H1 (cell line): Measurements from ENCODE around the gene WBP4. TPM values are rescaled to one million over a fixed set of nuclear protein-coding genes. Genes with fewer than 3 reads are reported as not detected.

Source experiments
- CTCF ChIA-PET: fragments of 300-600 bp; sonication (Branson Sonifier 250); formaldehyde crosslinking; loops from one replicate; lab custom pipeline; 2021; ENCODE audit not compliant: partially characterized antibody; lab: Charles Lee
- POLR2A ChIA-PET: fragments of 300-600 bp; sonication (Branson Sonifier 250); formaldehyde crosslinking; loops from one replicate; lab custom pipeline; 2021; ENCODE audit warnings: inconsistent platforms; ENCODE audit not compliant: partially characterized antibody; lab: Charles Lee
- DNase-seq, 2 experiments: peaks; one replicate each; pipeline versions ENCODE4 v3.0.0 to v3.0.0-alpha.2; 2010 to 2022; ENCODE audit warnings: low spot score in 2 of 2, low read depth in 1 of 2, mixed read lengths in 1 of 2
- FAIRE-seq: peaks from 2 replicates; lab custom pipeline; 2011; peaks lifted over from hg19 to GRCh38; lab: Jason Lieb, UNC
- H2AFZ ChIP-seq: 2 replicates; pipeline ENCODE4 v1.8.1; 2012; ENCODE audit warnings: low read length, inconsistent platforms
- H2AK5ac ChIP-seq: 2 replicates; pipeline ENCODE4 v1.6.1; 2013; ENCODE audit warnings: low read depth, low read length
- H2BK120ac ChIP-seq: replicated peaks from 2 replicates; pipeline ENCODE3; 2013; ENCODE audit warnings: low read depth, low read length, inconsistent platforms
- H2BK12ac ChIP-seq: 2 replicates; pipeline ENCODE4 v1.6.1; 2013; ENCODE audit warnings: low read depth, low read length
- H2BK15ac ChIP-seq: 2 replicates; pipeline ENCODE4 v1.6.1; 2013; ENCODE audit warnings: low read length
- H2BK20ac ChIP-seq: 2 replicates; pipeline ENCODE4 v1.6.1; 2013; ENCODE audit warnings: low read length
- H2BK5ac ChIP-seq: 2 replicates; pipeline ENCODE4 v1.6.1; 2013; ENCODE audit warnings: low read depth, low read length
- H3K14ac ChIP-seq: 2 replicates; pipeline ENCODE4 v1.6.1; 2013; ENCODE audit warnings: inconsistent platforms; ENCODE audit not compliant: insufficient read length
- H3K18ac ChIP-seq: 2 replicates; pipeline ENCODE4 v1.6.1; 2013; ENCODE audit warnings: low read length; ENCODE audit errors: extremely low read depth
- H3K23ac ChIP-seq: 2 replicates; pipeline ENCODE4 v1.6.1; 2013; ENCODE audit warnings: inconsistent platforms; ENCODE audit not compliant: insufficient read length
- H3K23me2 ChIP-seq: 2 replicates; pipeline ENCODE4 v1.6.1; 2013; ENCODE audit warnings: low read depth, low read length
- H3K27ac ChIP-seq: 2 replicates; pipeline ENCODE4 v1.6.1; 2011; ENCODE audit warnings: low read depth, low read length, inconsistent platforms
- H3K27me3 ChIP-seq, 4 experiments: replicated peaks in 1 of 4; 1 replicate in 1 of 4; 2 replicates in 3 of 4; pipeline versions ENCODE4 v1.6.1 to v1.8.1; 2011 to 2013; ENCODE audit warnings: low read length in 3 of 4, mild to moderate bottlenecking in 3 of 4, inconsistent platforms in 2 of 4, mixed read lengths in 2 of 4, moderate library complexity in 1 of 4; ENCODE audit not compliant: control insufficient read depth in 3 of 4, insufficient read depth in 3 of 4; ENCODE audit errors: extremely low read depth in 1 of 4
- H3K36me3 ChIP-seq, 4 experiments: 2 replicates each; pipeline versions ENCODE4 v1.6.1 to v1.8.1; 2011 to 2013; ENCODE audit warnings: mild to moderate bottlenecking in 4 of 4, low read length in 3 of 4, moderate library complexity in 2 of 4, control low read depth in 1 of 4, inconsistent platforms in 1 of 4; ENCODE audit not compliant: insufficient read depth in 4 of 4, control insufficient read depth in 2 of 4
- H3K4ac ChIP-seq: replicated peaks from 2 replicates; pipeline ENCODE3; 2013; ENCODE audit warnings: low read length, low read depth, mixed read lengths, inconsistent platforms; ENCODE audit not compliant: insufficient read length
- H3K4me1 ChIP-seq, 4 experiments: replicated peaks in 1 of 4; 1 replicate in 1 of 4; 2 replicates in 3 of 4; pipeline versions ENCODE4 v1.6.1 to v1.8.1; 2011 to 2013; ENCODE audit warnings: low read length in 3 of 4, inconsistent platforms in 2 of 4, mixed read lengths in 1 of 4; ENCODE audit not compliant: insufficient read depth in 4 of 4, control insufficient read depth in 3 of 4
- H3K4me2 ChIP-seq, 2 experiments: 2 replicates each; pipeline versions ENCODE4 v1.6.1 to v1.8.1; 2011 to 2013; ENCODE audit warnings: low read depth in 2 of 2, low read length in 2 of 2, control low read depth in 1 of 2, inconsistent platforms in 1 of 2, mild to moderate bottlenecking in 1 of 2; ENCODE audit not compliant: insufficient read depth in 1 of 2
- H3K4me3 ChIP-seq, 4 experiments: fragments of 200-600, 300-600 bp in 1 of 4; sonication (generic), shearing (Covaris generic), sonication (Bioruptor Twin) in 1 of 4; 2 replicates each; pipeline versions ENCODE4 v1.5.1 to v1.8.1; 2011 to 2016; ENCODE audit warnings: low read length in 4 of 4, low read depth in 3 of 4, control low read depth in 2 of 4, inconsistent platforms in 2 of 4, mild to moderate bottlenecking in 2 of 4, mixed read lengths in 1 of 4, moderate library complexity in 1 of 4; ENCODE audit not compliant: insufficient read depth in 2 of 4; ENCODE audit errors: extremely low read depth in 1 of 4
- H3K56ac ChIP-seq: replicated peaks from 2 replicates; pipeline ENCODE3; 2013; ENCODE audit warnings: low read depth, mild to moderate bottlenecking, mixed read lengths, low read length, inconsistent platforms; ENCODE audit not compliant: insufficient read length
- H3K79me1 ChIP-seq: 2 replicates; pipeline ENCODE4 v1.6.1; 2013; ENCODE audit warnings: low read depth, low read length, control low read depth
- H3K79me2 ChIP-seq, 2 experiments: 2 replicates each; pipeline versions ENCODE4 v1.6.1 to v1.8.1; 2012 to 2013; ENCODE audit warnings: low read length in 2 of 2, mild to moderate bottlenecking in 2 of 2, inconsistent platforms in 1 of 2; ENCODE audit not compliant: insufficient read depth in 2 of 2, control insufficient read depth in 1 of 2
- H3K9ac ChIP-seq, 4 experiments: replicated peaks in 1 of 4; 1 replicate in 1 of 4; 2 replicates in 3 of 4; pipeline versions ENCODE4 v1.6.1 to v1.8.1; 2011 to 2013; ENCODE audit warnings: low read depth in 3 of 4, low read length in 3 of 4, control low read depth in 2 of 4, mild to moderate bottlenecking in 2 of 4, moderate library complexity in 2 of 4, inconsistent platforms in 1 of 4; ENCODE audit errors: extremely low read depth in 1 of 4
- H3K9me3 ChIP-seq, 2 experiments: 2 replicates each; pipeline versions ENCODE4 v1.6.1 to v1.8.1; 2012 to 2013; ENCODE audit warnings: mild to moderate bottlenecking in 2 of 2, moderate library complexity in 2 of 2, control low read depth in 1 of 2, inconsistent platforms in 1 of 2, low read depth in 1 of 2, low read length in 1 of 2, mixed read lengths in 1 of 2; ENCODE audit not compliant: insufficient read depth in 2 of 2
- H4K20me1 ChIP-seq, 2 experiments: replicated peaks in 1 of 2; 2 replicates each; pipeline versions ENCODE3 to v1.8.1; 2011 to 2013; ENCODE audit warnings: inconsistent platforms in 2 of 2, low read length in 2 of 2, mild to moderate bottlenecking in 1 of 2; ENCODE audit not compliant: insufficient read depth in 2 of 2, control insufficient read depth in 1 of 2
- H4K5ac ChIP-seq: 2 replicates; pipeline ENCODE4 v1.6.1; 2013; ENCODE audit warnings: low read length, low read depth, mixed read lengths, inconsistent platforms; ENCODE audit not compliant: insufficient read length
- H4K8ac ChIP-seq: 2 replicates; pipeline ENCODE4 v1.8.0; 2013; ENCODE audit warnings: mild to moderate bottlenecking, moderate library complexity, low read length, inconsistent platforms; ENCODE audit not compliant: insufficient read depth; ENCODE audit errors: extremely low read depth
- H4K91ac ChIP-seq: replicated peaks from 2 replicates; pipeline ENCODE3; 2013; ENCODE audit warnings: low read length, mixed read lengths, inconsistent platforms; ENCODE audit not compliant: insufficient read length
- CBX5 ChIP-seq: fragments of 300-800, 300-1000 bp; sonication (generic); IDR thresholded peaks from 2 replicates; pipeline ENCODE4 v1.7.1; 2016; ENCODE audit warnings: antibody characterized with exemption, low read length, low read depth
- CREB1 ChIP-seq: IDR thresholded peaks from 2 replicates; pipeline ENCODE4 v1.6.1; 2012; ENCODE audit warnings: inconsistent platforms
- SIN3A ChIP-seq, 2 experiments: IDR thresholded peaks in 1 of 2; conservative IDR thresholded peaks in 1 of 2; 2 replicates each; pipeline ENCODE4 v1.6.1; 2011 to 2012; ENCODE audit warnings: low read length in 2 of 2, improper control_type of control experiment in 1 of 2, low read depth in 1 of 2, mild to moderate bottlenecking in 1 of 2
- TAF7 ChIP-seq: optimal IDR thresholded peaks from 2 replicates; pipeline ENCODE3; 2011; ENCODE audit warnings: low read depth, mild to moderate bottlenecking, inconsistent platforms, low read length, moderate library complexity, borderline replicate concordance
- TEAD4 ChIP-seq: IDR thresholded peaks from 2 replicates; pipeline ENCODE4 v1.6.1; 2012; ENCODE audit warnings: low read depth, low read length, inconsistent platforms, mixed read lengths
- WGBS, 2 experiments: shearing (Covaris generic) in 1 of 2; methylation state at CpG; one replicate each; pipeline versions ENCODE4 v1.1.6 to v1.1.7; 2013 to 2015; ENCODE audit warnings: low lambda C conversion rate in 2 of 2, mixed read lengths in 2 of 2, inconsistent platforms in 1 of 2, low coverage in 1 of 2, missing lambda C conversion rate in 1 of 2; ENCODE audit not compliant: insufficient replicate concordance in 2 of 2, insufficient coverage in 1 of 2, insufficient read length in 1 of 2; ENCODE audit errors: extremely low coverage in 1 of 2, missing lambda C conversion rate in 1 of 2; 5-methylcytosine and 5-hydroxymethylcytosine counted together
- polyA plus RNA-seq, 7 experiments: library from polyadenylated mRNA; depleted of rRNA in 3 of 7; stranded (reverse) in 5 of 7; unstranded in 2 of 7; fragments of >200 nt in 5 of 7; fragments of 200-250 nt in 2 of 7; gene quantifications; 1 replicate in 5 of 7; 2 replicates in 1 of 7; 4 replicates in 1 of 7; pipeline versions ENCODE4 v1.2.1 to v1.2.3, GENCODE V29; 2011 to 2013; ENCODE audit warnings: missing spikeins in 2 of 7, mixed read lengths in 2 of 7
- total RNA-seq: library from RNA; stranded (reverse); fragmentation: NEBNext Ultra II Directional; extraction: Animal tissue kit (Norgen Biotek cat#: 25700); gene quantifications from 2 replicates; pipeline ENCODE4 v1.2.1, GENCODE V29; 2021

Gene WBP4
- total and polyA plus RNA-seq, 2 of the 8 experiments (the other 6 are each of a cell fraction or from before 2014, with no cell fraction given): 3.0 to 10.0 TPM

DNA sequence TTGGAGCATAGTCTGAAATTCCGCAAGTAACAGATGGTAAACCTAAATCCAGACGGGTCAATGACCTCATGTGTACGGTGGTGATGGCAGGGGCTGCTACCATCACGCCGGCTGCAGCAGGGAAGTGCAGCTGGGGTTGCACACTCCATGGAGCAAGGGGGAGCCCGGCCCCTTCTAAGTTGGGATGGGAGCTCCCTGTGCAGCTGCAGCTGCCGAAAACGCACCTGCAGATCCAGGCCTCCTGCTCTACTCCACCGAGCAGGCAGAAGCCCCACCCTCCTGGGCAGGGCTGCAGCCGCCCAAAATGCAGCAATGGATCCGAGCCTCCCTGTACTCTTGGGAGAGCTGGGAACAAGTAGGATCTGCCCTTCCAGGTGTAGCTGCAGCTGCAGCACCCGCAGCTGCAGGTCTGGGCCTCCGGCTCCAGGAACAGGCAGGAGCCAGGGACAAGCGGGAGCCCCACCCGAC, 45.8 kb downstream of the WBP4 start:
- no peaks in the 10 kb centered on the region for H3K79me2 ChIP-seq
- H3K56ac ChIP-seq: no peak overlapping the region
- H4K5ac ChIP-seq: no peak overlapping the region
- H3K4ac ChIP-seq: peak overlapping the region; percentile 67
- no peaks in the 10 kb centered on the region for H3K27me3 ChIP-seq
- H3K4me2 ChIP-seq: peak overlapping the region in 1 of 2 experiments; percentile 23; a peak in 2 of 4 replicates
- H4K8ac ChIP-seq: peak overlapping the region; percentile 73
- CTCF ChIA-PET: interaction anchor here (0.6 to 2.3 kb wide), 3 partner anchors 9 to 1613 kb away, joined by 3 to 7 read pairs (median 6); no protein-coding TSS in a partner anchor
- DNase-seq: peak in 1 of 2 experiments; percentile 53
- POLR2A ChIA-PET: interaction anchor here (0.8 to 2.5 kb wide), 7 partner anchors 8 to 97 kb away, joined by 3 to 9 read pairs (median 4); partner anchors contain the start of gene KBTBD7
- no peak overlapping the region for H2BK12ac ChIP-seq
- peak overlapping the region; percentile 66; the same call in 1 of the 2 replicates for H2BK15ac ChIP-seq
- H3K9ac ChIP-seq: no peak overlapping the region
- H2AK5ac ChIP-seq: no peak overlapping the region
- H3K4me1 ChIP-seq: peaks cover 0 to 6% (median 0%) of the 10 kb centered on the region in 4 experiments; a peak in 1 of 7 replicates
- FAIRE-seq: no peak
- H2BK120ac ChIP-seq: no peak overlapping the region
- H3K18ac ChIP-seq: no peak overlapping the region
- H4K20me1 ChIP-seq: no peaks in the 10 kb centered on the region
- peak overlapping the region; percentile 62 for H4K91ac ChIP-seq
- no peak overlapping the region for H3K27ac ChIP-seq
- TF ChIP-seq TAF7 (no peak), TEAD4 (no peak), CREB1 (no peak), SIN3A (conservative IDR thresholded peaks at IDR 0.05 in 1 of 2, IDR thresholded peaks at IDR 0.05 in 1 of 2; ENCODE audit: low read depth in 1 of 2, low read length in 2 of 2) (no peak), CBX5 (no peak)
- no peaks in the 10 kb centered on the region for H3K36me3 ChIP-seq
- H2BK20ac ChIP-seq: no peak overlapping the region
- H3K14ac ChIP-seq: no peak overlapping the region
- H2BK5ac ChIP-seq: 0 out of 2 replicates have a peak overlapping the region, but pooled peaks have one; percentile 18
- no peaks in the 10 kb centered on the region for H3K9me3 ChIP-seq
- no peak overlapping the region; the same call in 1 of the 2 replicates for H2AFZ ChIP-seq
- no peaks in the 10 kb centered on the region for H3K23me2 ChIP-seq
- H3K23ac ChIP-seq: no peak overlapping the region
- 85% methylated on average over 11 of the region's 15 CpGs; no CpG with 5 or more reads in 1 of the 2 experiments for WGBS, 2 experiments
- H3K4me3 ChIP-seq: no peak overlapping the region
- H3K79me1 ChIP-seq: no peaks in the 10 kb centered on the region
